Trophoblast cell (in vitro differentiated cells and primary cell): Measurements from ENCODE around the gene ADRB2.

Experiments used
- DNase-seq, 2 donors: peaks; one replicate each; pipeline ENCODE4 v3.0.0-alpha.2; 2016
- H2AFZ ChIP-seq: 2 replicates; pipeline ENCODE4 v1.6.1; 2013; ENCODE audit warnings: low read length, moderate library complexity, mild to moderate bottlenecking; ENCODE audit not compliant: insufficient read depth, poor library complexity
- H2AK5ac ChIP-seq: 2 replicates; pipeline ENCODE4 v1.6.1; 2013; ENCODE audit warnings: mild to moderate bottlenecking, low read length
- H2BK120ac ChIP-seq: 2 replicates; pipeline ENCODE4 v1.6.1; 2013; ENCODE audit warnings: low read length, mild to moderate bottlenecking, moderate library complexity; ENCODE audit not compliant: insufficient read depth, poor library complexity
- H2BK12ac ChIP-seq: 2 replicates; pipeline ENCODE4 v1.6.1; 2013; ENCODE audit warnings: mild to moderate bottlenecking, low read length, moderate library complexity
- H2BK5ac ChIP-seq: 2 replicates; pipeline ENCODE4 v1.6.1; 2013; ENCODE audit warnings: low read length, low read depth, moderate library complexity, mild to moderate bottlenecking; ENCODE audit not compliant: poor library complexity
- H3K14ac ChIP-seq: 2 replicates; pipeline ENCODE4 v1.6.1; 2013; ENCODE audit warnings: mild to moderate bottlenecking, low read length
- H3K18ac ChIP-seq: 2 replicates; pipeline ENCODE4 v1.6.1; 2013; ENCODE audit warnings: mild to moderate bottlenecking, low read length
- H3K23ac ChIP-seq: 2 replicates; pipeline ENCODE4 v1.6.1; 2013; ENCODE audit warnings: low read length
- H3K27ac ChIP-seq: 2 replicates; pipeline ENCODE4 v1.5.1; 2013; ENCODE audit warnings: low read depth, mild to moderate bottlenecking, inconsistent platforms, low read length, moderate library complexity
- H3K27me3 ChIP-seq: 2 replicates; pipeline ENCODE4 v1.6.1; 2013; ENCODE audit warnings: inconsistent platforms, mild to moderate bottlenecking, low read length, moderate library complexity; ENCODE audit not compliant: insufficient read depth
- H3K36me3 ChIP-seq, 2 experiments: 1 replicate in 1 of 2; 2 replicates in 1 of 2; pipeline ENCODE4 v1.6.1; 2013; ENCODE audit warnings: low read length in 2 of 2, mild to moderate bottlenecking in 2 of 2, moderate library complexity in 1 of 2; ENCODE audit not compliant: insufficient read depth in 2 of 2, control insufficient read depth in 1 of 2
- H3K4ac ChIP-seq: 2 replicates; pipeline ENCODE4 v1.6.1; 2013; ENCODE audit warnings: low read depth, mild to moderate bottlenecking, low read length, moderate library complexity
- H3K4me1 ChIP-seq, 2 experiments: 1 replicate in 1 of 2; 2 replicates in 1 of 2; pipeline ENCODE4 v1.6.1; 2013; ENCODE audit warnings: low read length in 2 of 2, mild to moderate bottlenecking in 2 of 2, moderate library complexity in 1 of 2; ENCODE audit not compliant: insufficient read depth in 2 of 2, control insufficient read depth in 1 of 2
- H3K4me2 ChIP-seq: 2 replicates; pipeline ENCODE4 v1.6.1; 2013; ENCODE audit warnings: inconsistent platforms, mild to moderate bottlenecking, low read length, moderate library complexity
- H3K4me3 ChIP-seq: 2 replicates; pipeline ENCODE4 v1.5.1; 2013; ENCODE audit warnings: mild to moderate bottlenecking, low read depth, low read length, inconsistent platforms
- H3K79me1 ChIP-seq: one replicate; pipeline ENCODE4 v1.6.1; 2013; ENCODE audit warnings: low read length
- H3K79me2 ChIP-seq: 2 replicates; pipeline ENCODE4 v1.6.1; 2013; ENCODE audit warnings: low read length, mild to moderate bottlenecking; ENCODE audit not compliant: control insufficient read depth, insufficient read depth, poor library complexity
- H3K9ac ChIP-seq: 2 replicates; pipeline ENCODE4 v1.6.1; 2013; ENCODE audit warnings: mild to moderate bottlenecking, low read length
- H3K9me3 ChIP-seq: 2 replicates; pipeline ENCODE4 v1.6.1; 2013; ENCODE audit warnings: low read depth, mild to moderate bottlenecking, control low read depth, inconsistent platforms, low read length; ENCODE audit not compliant: insufficient read depth
- H4K12ac ChIP-seq: 2 replicates; pipeline ENCODE4 v1.6.1; 2013; ENCODE audit warnings: low read depth, mild to moderate bottlenecking, low read length, moderate library complexity
- H4K8ac ChIP-seq: 2 replicates; pipeline ENCODE4 v1.6.1; 2013; ENCODE audit warnings: low read depth, mild to moderate bottlenecking, low read length, moderate library complexity
- H4K91ac ChIP-seq: one replicate; pipeline ENCODE4 v1.6.1; 2013; ENCODE audit warnings: low read depth, mild to moderate bottlenecking, low read length, moderate library complexity
- WGBS: extraction: QIAGEN DNeasy Blood & Tissue Kit; methylation state at CpG from one replicate; pipeline ENCODE4 v1.1.7; 2013; ENCODE audit warnings: missing lambda C conversion rate; ENCODE audit not compliant: insufficient read length, insufficient coverage; ENCODE audit errors: extremely low coverage; 5-methylcytosine and 5-hydroxymethylcytosine counted together

Gene ADRB2

DNA sequence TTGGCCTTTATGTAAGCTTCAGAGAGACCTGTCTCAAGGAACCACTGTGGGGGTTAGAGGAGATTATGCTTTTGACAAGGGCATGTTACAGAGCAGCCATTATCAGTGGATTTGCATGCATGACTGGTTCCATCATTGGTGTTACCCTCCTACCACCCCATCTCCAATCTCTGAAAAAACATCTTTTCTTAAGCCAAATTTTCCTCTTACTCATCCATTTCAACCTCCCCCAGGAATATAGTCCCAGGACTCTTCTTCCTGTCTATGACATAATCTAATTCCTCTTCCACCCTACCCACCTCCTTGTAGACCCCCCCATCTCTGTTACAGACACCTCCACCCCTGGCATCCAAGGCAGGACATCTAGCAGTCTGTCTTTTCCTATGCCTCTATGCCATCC is 33.1 kb upstream of the ADRB2 start:
- H3K79me2 ChIP-seq: no peaks in the 10 kb centered on the region
- H2BK120ac ChIP-seq: no peak overlapping the region
- no peak overlapping the region for H3K14ac ChIP-seq
- H2AK5ac ChIP-seq: no peak overlapping the region
- H3K27me3 ChIP-seq: no peaks in the 10 kb centered on the region
- H4K8ac ChIP-seq: no peak overlapping the region
- DNase-seq: no peak
- no peaks in the 10 kb centered on the region for H3K9me3 ChIP-seq
- H3K4me1 ChIP-seq: no peaks in the 10 kb centered on the region
- H3K23ac ChIP-seq: no peak overlapping the region
- no peak overlapping the region for H3K9ac ChIP-seq
- H4K91ac ChIP-seq: no peak overlapping the region
- H3K36me3 ChIP-seq: no peaks in the 10 kb centered on the region
- H2BK5ac ChIP-seq: no peak overlapping the region
- no peak overlapping the region for H3K4ac ChIP-seq
- H2BK12ac ChIP-seq: no peak overlapping the region
- H3K4me2 ChIP-seq: no peak overlapping the region
- no peak overlapping the region for H4K12ac ChIP-seq
- no peak overlapping the region for H3K27ac ChIP-seq
- no peak overlapping the region for H3K18ac ChIP-seq
- no peaks in the 10 kb centered on the region for H3K79me1 ChIP-seq
- H3K4me3 ChIP-seq: no peak overlapping the region
- H2AFZ ChIP-seq: no peak overlapping the region

DNA sequence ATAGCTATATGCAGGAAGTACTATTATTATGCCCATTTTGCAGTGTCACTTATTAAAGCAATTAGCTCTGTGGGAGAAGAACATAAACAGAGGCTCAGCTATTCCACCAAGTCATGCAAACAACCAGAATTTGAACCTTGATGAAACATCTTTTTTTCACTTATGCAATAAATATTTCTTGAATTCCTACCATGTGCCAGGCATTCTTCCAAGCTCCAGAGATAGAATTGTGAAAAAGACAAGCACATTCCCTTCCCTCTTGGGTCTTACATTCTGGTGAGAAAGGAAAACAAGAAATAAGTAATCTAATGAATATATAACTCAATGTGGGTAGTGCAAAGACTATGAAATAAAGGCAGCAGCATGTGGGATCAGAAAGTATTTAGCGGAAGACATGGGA is 32.1 kb upstream of the ADRB2 start:
- Histone ChIP-seq H3K23ac (no peak overlapping the region), H2AK5ac (no peak overlapping the region), H3K79me1 (no peaks in the 10 kb centered on the region), H3K9me3 (no peaks in the 10 kb centered on the region), H3K79me2 (no peaks in the 10 kb centered on the region), H2BK5ac (no peak overlapping the region), H4K91ac (no peak overlapping the region), H2BK120ac (no peak overlapping the region), H3K27me3 (no peaks in the 10 kb centered on the region), H3K4ac (no peak overlapping the region), H3K36me3 (no peaks in the 10 kb centered on the region), H2AFZ (no peak overlapping the region), H2BK12ac (no peak overlapping the region), H3K18ac (no peak overlapping the region), H3K4me2 (no peak overlapping the region), H3K9ac (no peak overlapping the region), H3K14ac (no peak overlapping the region), H4K8ac (no peak overlapping the region), H3K4me1 (no peaks in the 10 kb centered on the region), H4K12ac (no peak overlapping the region), H3K27ac (no peak overlapping the region), H3K4me3 (no peak overlapping the region)
- WGBS: no CpG with 5 or more reads among the region's 1 CpG
- peak in 1 of 2 donors; percentile 51 for DNase-seq

DNA sequence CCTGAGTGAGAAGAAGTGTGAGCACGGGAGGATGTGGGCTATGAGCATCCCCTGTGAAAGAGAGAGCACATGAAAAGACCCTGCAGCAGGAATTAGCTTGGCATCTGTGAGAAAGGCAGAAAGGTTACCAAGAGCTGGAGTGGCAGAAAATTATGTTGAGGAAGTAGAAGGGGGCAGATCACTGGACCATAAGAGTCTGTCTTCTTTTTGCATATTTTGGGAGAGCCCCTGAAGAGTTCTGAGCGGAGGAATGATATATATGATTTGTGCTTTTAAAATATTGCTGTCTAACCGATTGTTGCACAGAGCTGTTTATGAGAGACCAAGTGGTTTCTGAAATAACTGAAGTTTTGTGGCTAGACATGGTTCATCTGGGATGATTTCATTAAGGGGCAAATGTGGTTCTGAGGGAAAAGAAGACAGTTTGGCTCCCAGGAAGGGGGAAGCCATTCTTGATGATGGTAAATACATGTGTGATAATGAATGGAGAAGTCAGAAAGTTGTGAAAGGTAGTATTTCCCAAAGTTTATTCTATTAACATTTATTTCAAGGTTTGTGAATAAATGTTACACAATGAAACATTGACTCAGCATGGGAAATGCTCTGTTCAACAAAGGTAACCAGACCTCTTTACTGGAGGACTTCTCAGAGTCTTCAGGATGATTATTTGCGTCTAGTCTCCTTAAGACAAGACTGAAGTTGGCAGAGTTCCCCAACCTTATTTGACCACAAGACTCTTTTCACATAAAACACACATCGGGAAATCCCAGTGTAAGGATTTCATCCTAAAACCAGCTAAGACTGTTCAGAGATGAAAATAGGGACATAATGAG is 31.5 kb upstream of the ADRB2 start:
- no CpG with 5 or more reads among the region's 5 CpGs for whole genome bisulfite sequencing
- no peak overlapping the region for H2BK5ac ChIP-seq
- no peaks in the 10 kb centered on the region for H3K36me3 ChIP-seq
- H2AK5ac ChIP-seq: no peak overlapping the region
- DNase-seq: peak in 1 of 2 donors; percentile 14
- H2BK120ac ChIP-seq: no peak overlapping the region
- H3K23ac ChIP-seq: no peak overlapping the region
- H3K9me3 ChIP-seq: no peaks in the 10 kb centered on the region
- no peak overlapping the region for H3K4me3 ChIP-seq
- H2BK12ac ChIP-seq: no peak overlapping the region
- H3K4me2 ChIP-seq: no peak overlapping the region
- no peak overlapping the region for H3K9ac ChIP-seq
- no peaks in the 10 kb centered on the region for H3K79me1 ChIP-seq
- no peaks in the 10 kb centered on the region for H3K27me3 ChIP-seq
- no peak overlapping the region for H2AFZ ChIP-seq
- no peaks in the 10 kb centered on the region for H3K4me1 ChIP-seq
- no peak overlapping the region for H4K8ac ChIP-seq
- no peak overlapping the region for H3K18ac ChIP-seq
- no peaks in the 10 kb centered on the region for H3K79me2 ChIP-seq
- H4K12ac ChIP-seq: no peak overlapping the region
- H3K27ac ChIP-seq: no peak overlapping the region
- H3K14ac ChIP-seq: no peak overlapping the region
- no peak overlapping the region for H4K91ac ChIP-seq
- H3K4ac ChIP-seq: no peak overlapping the region

DNA sequence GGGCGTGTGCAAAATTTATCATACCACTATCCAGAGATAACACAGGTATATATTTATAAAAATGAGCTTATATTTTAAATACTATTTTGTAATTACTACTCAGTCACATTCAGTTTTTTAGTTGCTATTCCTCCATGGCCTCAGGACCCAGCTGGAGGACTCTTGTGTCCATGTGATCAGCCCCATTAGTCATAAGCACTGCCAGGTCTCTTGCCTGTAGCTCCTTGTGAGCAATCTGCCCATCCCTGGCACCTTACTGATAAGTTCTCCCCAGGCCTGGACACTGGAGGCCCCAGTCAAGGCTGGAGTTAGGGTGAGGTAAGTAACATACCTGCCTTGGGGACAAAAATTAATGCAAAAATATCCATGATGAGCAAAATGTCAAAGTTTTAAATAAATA is 29.5 kb upstream of the ADRB2 start:
- H2AK5ac ChIP-seq: no peak overlapping the region
- no peak overlapping the region for H3K27ac ChIP-seq
- H2AFZ ChIP-seq: no peak overlapping the region
- WGBS: no CpG with 5 or more reads among the region's 1 CpG
- no peaks in the 10 kb centered on the region for H3K79me2 ChIP-seq
- H3K9ac ChIP-seq: no peak overlapping the region
- no peak overlapping the region for H2BK120ac ChIP-seq
- H3K27me3 ChIP-seq: no peaks in the 10 kb centered on the region
- no peak overlapping the region for H3K4ac ChIP-seq
- no peak overlapping the region for H4K8ac ChIP-seq
- H3K4me1 ChIP-seq: no peaks in the 10 kb centered on the region
- no peak overlapping the region for H4K12ac ChIP-seq
- H4K91ac ChIP-seq: no peak overlapping the region
- H3K4me3 ChIP-seq: no peak overlapping the region
- no peak overlapping the region for H3K23ac ChIP-seq
- H3K79me1 ChIP-seq: no peaks in the 10 kb centered on the region
- no peak overlapping the region for H2BK12ac ChIP-seq
- no peak overlapping the region for H3K18ac ChIP-seq
- no peak overlapping the region for H2BK5ac ChIP-seq
- H3K36me3 ChIP-seq: no peaks in the 10 kb centered on the region
- H3K9me3 ChIP-seq: no peaks in the 10 kb centered on the region
- H3K4me2 ChIP-seq: no peak overlapping the region
- no peak overlapping the region for H3K14ac ChIP-seq
- DNase-seq: no peak
